Caco-2 (cell line): ENCODE measurements around the gene SRGAP1. TPM values are rescaled to one million over a fixed set of nuclear protein-coding genes. Genes with fewer than 3 reads are reported as not detected.
"Not testable (repeated sequence)": the region's sequence is repeated elsewhere in the genome, so short reads cannot be mapped to it uniquely, and the experiment has no call there.

Experiments used
- BruUV-seq: library from RNA; stranded (reverse); fragments of 400-500 nt; replicated peaks from 2 replicates; lab custom pipeline; 2021; lab: Mats Ljungman, UMichigan
- CTCF ChIA-PET: fragments of 300-600 bp; sonication (Branson Sonifier 250); formaldehyde crosslinking; loops from one replicate; lab custom pipeline; 2022; ENCODE audit warnings: antibody characterized with exemption; lab: Charles Lee
- POLR2A ChIA-PET: fragments of 300-600 bp; sonication (Branson Sonifier 250); formaldehyde crosslinking; loops from one replicate; lab custom pipeline; 2022; ENCODE audit warnings: antibody characterized with exemption; lab: Charles Lee
- DNase-seq, 2 experiments: peaks; one replicate each; pipeline versions ENCODE4 v3.0.0 to v3.0.0-alpha.2; 2020 to 2022
- H3K27me3 ChIP-seq: replicated peaks from 2 replicates; pipeline ENCODE4 v1.6.0; 2011; ENCODE audit warnings: low read length; ENCODE audit not compliant: control insufficient read depth, insufficient read depth
- H3K36me3 ChIP-seq: 2 replicates; pipeline ENCODE4 v1.5.1; 2011; ENCODE audit warnings: low read length; ENCODE audit not compliant: control insufficient read depth, insufficient read depth
- H3K4me1 ChIP-seq: fragments of 250-450 bp; sonication (Bioruptor Pico); 2 replicates; pipeline ENCODE4 v1.5.1; 2020; ENCODE audit warnings: mild to moderate bottlenecking
- H3K4me3 ChIP-seq: 2 replicates; pipeline ENCODE4 v1.5.1; 2011; ENCODE audit warnings: low read depth, mild to moderate bottlenecking, control low read depth, low read length
- H3K9me3 ChIP-seq: fragments of 250-450 bp; sonication (Bioruptor Pico); 2 replicates; pipeline ENCODE4 v1.5.1; 2020; ENCODE audit warnings: mild to moderate bottlenecking, moderate library complexity
- H3K27ac Mint-ChIP-seq: one replicate; pipeline ENCODE4 v1.8.0; 2022; ENCODE audit warnings: mixed read lengths; ENCODE audit not compliant: unreplicated experiment
- H3K27me3 Mint-ChIP-seq: one replicate; pipeline ENCODE4 v1.8.0; 2022; ENCODE audit warnings: mixed read lengths; ENCODE audit not compliant: insufficient read depth, unreplicated experiment
- H3K36me3 Mint-ChIP-seq: one replicate; pipeline ENCODE4 v1.8.0; 2022; ENCODE audit warnings: mild to moderate bottlenecking, mixed read lengths; ENCODE audit not compliant: insufficient read depth, unreplicated experiment
- H3K4me1 Mint-ChIP-seq: one replicate; pipeline ENCODE4 v1.8.0; 2022; ENCODE audit warnings: low read depth, mixed read lengths; ENCODE audit not compliant: unreplicated experiment
- H3K4me3 Mint-ChIP-seq: one replicate; pipeline ENCODE4 v1.8.0; 2022; ENCODE audit warnings: mild to moderate bottlenecking, moderate library complexity, mixed read lengths; ENCODE audit not compliant: unreplicated experiment
- H3K9me3 Mint-ChIP-seq: one replicate; pipeline ENCODE4 v1.8.0; 2022; ENCODE audit warnings: mixed read lengths; ENCODE audit not compliant: unreplicated experiment
- intact Hi-C: fragments of 100-400 bp; cut with micrococcal nuclease; formaldehyde crosslinking; loops from one replicate; pipeline ENCODE4 v1.10.0; 2022; ENCODE audit not compliant: unreplicated experiment
- total RNA-seq: library from RNA; stranded (reverse); gene quantifications from 2 replicates; pipeline ENCODE4 v1.2.3, GENCODE V29; 2022
- TF ChIP-seq, protein P1 (sequence below), 2 experiments: fragments of 200-600 bp in 1 of 2; IDR thresholded peaks; 1 replicate in 1 of 2; 2 replicates in 1 of 2; pipeline versions ENCODE4 v1.5.1 to v1.8.0; 2011 to 2022; ENCODE audit warnings: antibody characterized with exemption in 1 of 2, control low read depth in 1 of 2, inconsistent platforms in 1 of 2, low read depth in 1 of 2, low read length in 1 of 2, mild to moderate bottlenecking in 1 of 2, moderate library complexity in 1 of 2; ENCODE audit not compliant: insufficient read depth in 1 of 2, severe bottlenecking in 1 of 2, unreplicated experiment in 1 of 2

SRGAP1 gene
- total RNA-seq, 1 experiment from 2014 or later, result 22.1 TPM

DNA sequence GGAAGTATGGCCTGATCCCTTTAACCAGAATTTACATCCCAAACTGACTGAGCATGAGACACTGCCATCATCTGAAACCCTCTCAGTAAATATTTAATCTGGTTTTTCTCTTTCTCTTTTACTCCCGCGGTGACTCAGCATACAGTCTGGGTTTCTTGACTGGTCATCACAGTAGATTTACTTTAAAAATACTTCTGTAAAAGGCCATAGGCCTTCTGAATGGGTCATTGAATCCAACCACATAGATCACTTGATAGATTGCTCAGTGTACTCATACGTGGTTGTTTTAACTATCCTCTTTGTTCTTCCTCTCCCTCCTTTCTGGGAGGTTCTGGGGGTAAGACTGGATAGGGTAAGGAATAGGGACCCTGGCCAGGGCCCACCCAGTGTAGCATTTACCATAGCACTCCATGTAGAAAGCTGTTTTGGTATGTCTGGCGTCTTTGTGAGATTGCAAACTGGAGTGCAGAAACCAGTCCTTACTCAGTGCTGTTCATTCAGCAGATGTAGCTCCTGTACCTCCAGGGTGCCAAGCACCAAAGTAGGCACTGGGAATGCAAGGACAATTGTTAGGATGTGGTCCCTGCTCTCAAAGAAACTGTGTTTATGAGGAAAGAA, 165.7 kb downstream of the SRGAP1 start:
- no peaks in the 10 kb centered on the region for H3K36me3 ChIP-seq
- CTCF ChIA-PET, result no interaction called here
- H3K27me3 Mint-ChIP-seq, result no peaks in the 10 kb centered on the region
- peaks cover 9% of the 10 kb centered on the region for H3K9me3 Mint-ChIP-seq
- no peak overlapping the region for H3K4me3 ChIP-seq
- TF ChIP-seq, protein P1, sequence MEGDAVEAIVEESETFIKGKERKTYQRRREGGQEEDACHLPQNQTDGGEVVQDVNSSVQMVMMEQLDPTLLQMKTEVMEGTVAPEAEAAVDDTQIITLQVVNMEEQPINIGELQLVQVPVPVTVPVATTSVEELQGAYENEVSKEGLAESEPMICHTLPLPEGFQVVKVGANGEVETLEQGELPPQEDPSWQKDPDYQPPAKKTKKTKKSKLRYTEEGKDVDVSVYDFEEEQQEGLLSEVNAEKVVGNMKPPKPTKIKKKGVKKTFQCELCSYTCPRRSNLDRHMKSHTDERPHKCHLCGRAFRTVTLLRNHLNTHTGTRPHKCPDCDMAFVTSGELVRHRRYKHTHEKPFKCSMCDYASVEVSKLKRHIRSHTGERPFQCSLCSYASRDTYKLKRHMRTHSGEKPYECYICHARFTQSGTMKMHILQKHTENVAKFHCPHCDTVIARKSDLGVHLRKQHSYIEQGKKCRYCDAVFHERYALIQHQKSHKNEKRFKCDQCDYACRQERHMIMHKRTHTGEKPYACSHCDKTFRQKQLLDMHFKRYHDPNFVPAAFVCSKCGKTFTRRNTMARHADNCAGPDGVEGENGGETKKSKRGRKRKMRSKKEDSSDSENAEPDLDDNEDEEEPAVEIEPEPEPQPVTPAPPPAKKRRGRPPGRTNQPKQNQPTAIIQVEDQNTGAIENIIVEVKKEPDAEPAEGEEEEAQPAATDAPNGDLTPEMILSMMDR (IDR thresholded peaks at IDR 0.05; ENCODE audit: insufficient read depth in 1 of 2, low read depth in 1 of 2, low read length in 1 of 2, severe bottlenecking in 1 of 2, unreplicated experiment in 1 of 2), result no peak
- H3K4me3 Mint-ChIP-seq, result no peak overlapping the region
- peaks cover 4% of the 10 kb centered on the region; the same call in 1 of the 2 replicates for H3K9me3 ChIP-seq
- peaks cover 39% of the 10 kb centered on the region for H3K4me1 ChIP-seq
- no peaks in the 10 kb centered on the region for H3K27me3 ChIP-seq
- POLR2A ChIA-PET, result no interaction called here
- no peak overlapping the region for H3K27ac Mint-ChIP-seq
- BruUV-seq, result no TSS peak
- H3K36me3 Mint-ChIP-seq, result peaks cover 19% of the 10 kb centered on the region
- peaks cover 14% of the 10 kb centered on the region for H3K4me1 Mint-ChIP-seq
- no peak for DNase-seq
- intact Hi-C loops, result no loop called here

DNA sequence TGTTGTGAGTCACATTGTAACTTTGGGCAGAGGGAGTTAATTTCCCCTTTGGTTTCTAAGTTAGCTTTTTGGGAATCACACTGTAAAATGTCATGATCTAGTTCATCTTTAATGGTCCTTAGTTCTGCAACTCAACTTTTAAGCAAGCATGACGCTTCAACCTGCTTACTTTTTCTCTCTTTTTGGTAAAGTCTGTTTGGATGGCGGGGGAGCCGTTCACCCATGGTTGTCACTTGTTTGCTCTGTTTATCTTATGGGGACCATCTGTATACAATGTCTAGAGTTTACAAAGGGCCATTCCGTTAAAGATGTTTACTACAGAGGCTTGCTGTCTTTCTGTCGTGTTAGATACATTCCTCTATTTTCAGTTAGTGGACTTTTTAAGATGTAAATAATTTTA, 172.0 kb downstream of the SRGAP1 start:
- Mint-ChIP-seq H3K9me3 (no peaks in the 10 kb centered on the region), H3K27ac (no peak overlapping the region), H3K4me3 (no peak overlapping the region), H3K27me3 (no peaks in the 10 kb centered on the region), H3K4me1 (peaks cover 6% of the 10 kb centered on the region), H3K36me3 (peaks cover 5% of the 10 kb centered on the region)
- Histone ChIP-seq H3K9me3 (no peaks in the 10 kb centered on the region), H3K36me3 (no peaks in the 10 kb centered on the region), H3K27me3 (no peaks in the 10 kb centered on the region), H3K4me3 (no peak overlapping the region), H3K4me1 (peaks cover 10% of the 10 kb centered on the region)
- ChIA-PET CTCF (no interaction called here), POLR2A (no interaction called here)
- intact Hi-C loops, result no loop called here
- BruUV-seq, result no TSS peak
- TF ChIP-seq, protein P1 (IDR thresholded peaks at IDR 0.05; ENCODE audit: insufficient read depth in 1 of 2, low read depth in 1 of 2, low read length in 1 of 2, severe bottlenecking in 1 of 2, unreplicated experiment in 1 of 2), result no peak
- no peak for DNase-seq

DNA sequence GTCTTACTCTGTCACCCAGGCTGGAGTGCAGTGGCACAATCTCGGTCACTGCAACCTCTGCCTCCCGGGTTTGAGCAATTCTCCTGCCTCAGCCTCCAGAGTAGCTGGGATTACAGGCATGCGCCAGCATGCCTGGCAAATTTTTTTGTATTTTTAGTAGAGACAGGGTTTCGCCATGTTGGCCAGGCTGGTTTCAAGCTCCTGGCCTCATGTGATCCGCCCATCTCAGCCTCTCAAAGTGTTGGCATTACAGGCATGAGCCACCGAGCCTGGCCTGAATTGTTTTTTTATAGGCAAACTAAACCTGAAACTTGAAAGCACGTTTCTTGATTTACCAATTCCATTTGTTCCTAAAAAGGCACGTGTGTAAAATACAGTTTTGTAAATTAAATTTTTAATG, 173.6 kb downstream of the SRGAP1 start:
- POLR2A ChIA-PET, BruUV-seq, H3K4me1 Mint-ChIP-seq, H3K36me3 Mint-ChIP-seq, CTCF ChIA-PET, intact Hi-C loops, H3K9me3 ChIP-seq, H3K27ac Mint-ChIP-seq, H3K9me3 Mint-ChIP-seq, H3K27me3 ChIP-seq, H3K36me3 ChIP-seq, H3K27me3 Mint-ChIP-seq, H3K4me3 ChIP-seq, H3K4me3 Mint-ChIP-seq, DNase-seq: not testable (repeated sequence)
- peaks cover 10% of the 10 kb centered on the region for H3K4me1 ChIP-seq
